ENCODE data around the gene DDHD1. TPM values are rescaled to one million over a fixed set of nuclear protein-coding genes. Genes with fewer than 3 reads are reported as not detected.
"Not testable (repeated sequence)": the region's sequence is repeated elsewhere in the genome, so short reads cannot be mapped to it uniquely, and the experiment has no call there.

The DDHD1 gene
- total RNA-seq, 2 donors from 2014 or later, result 31.8 to 46.0 TPM

GRCh38 chr14:53180272-53181221, 27.4 kb upstream of the DDHD1 start:
- ATAC-seq (ENCODE audit: insufficient number of reproducible peaks, low FRiP score, low read depth), result no peak
- H3K4me3 ChIP-seq, result no peak overlapping the region
- H3K4me1 ChIP-seq (ENCODE audit: control insufficient read depth in 1 of 2, low read depth in 2 of 2), result no peaks in the 10 kb centered on the region
- no peaks in the 10 kb centered on the region for H3K36me3 ChIP-seq
- DNase-seq (ENCODE audit: low spot score), result no peak
- no peaks in the 10 kb centered on the region for H3K9me3 ChIP-seq
- TF ChIP-seq, protein P1, sequence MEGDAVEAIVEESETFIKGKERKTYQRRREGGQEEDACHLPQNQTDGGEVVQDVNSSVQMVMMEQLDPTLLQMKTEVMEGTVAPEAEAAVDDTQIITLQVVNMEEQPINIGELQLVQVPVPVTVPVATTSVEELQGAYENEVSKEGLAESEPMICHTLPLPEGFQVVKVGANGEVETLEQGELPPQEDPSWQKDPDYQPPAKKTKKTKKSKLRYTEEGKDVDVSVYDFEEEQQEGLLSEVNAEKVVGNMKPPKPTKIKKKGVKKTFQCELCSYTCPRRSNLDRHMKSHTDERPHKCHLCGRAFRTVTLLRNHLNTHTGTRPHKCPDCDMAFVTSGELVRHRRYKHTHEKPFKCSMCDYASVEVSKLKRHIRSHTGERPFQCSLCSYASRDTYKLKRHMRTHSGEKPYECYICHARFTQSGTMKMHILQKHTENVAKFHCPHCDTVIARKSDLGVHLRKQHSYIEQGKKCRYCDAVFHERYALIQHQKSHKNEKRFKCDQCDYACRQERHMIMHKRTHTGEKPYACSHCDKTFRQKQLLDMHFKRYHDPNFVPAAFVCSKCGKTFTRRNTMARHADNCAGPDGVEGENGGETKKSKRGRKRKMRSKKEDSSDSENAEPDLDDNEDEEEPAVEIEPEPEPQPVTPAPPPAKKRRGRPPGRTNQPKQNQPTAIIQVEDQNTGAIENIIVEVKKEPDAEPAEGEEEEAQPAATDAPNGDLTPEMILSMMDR (IDR thresholded peaks at IDR 0.05), result peak; percentile 6
- H3K27ac ChIP-seq, result no peak overlapping the region
- no peaks in the 10 kb centered on the region for H3K27me3 ChIP-seq (replicated peaks; ENCODE audit: insufficient read depth)

DNA sequence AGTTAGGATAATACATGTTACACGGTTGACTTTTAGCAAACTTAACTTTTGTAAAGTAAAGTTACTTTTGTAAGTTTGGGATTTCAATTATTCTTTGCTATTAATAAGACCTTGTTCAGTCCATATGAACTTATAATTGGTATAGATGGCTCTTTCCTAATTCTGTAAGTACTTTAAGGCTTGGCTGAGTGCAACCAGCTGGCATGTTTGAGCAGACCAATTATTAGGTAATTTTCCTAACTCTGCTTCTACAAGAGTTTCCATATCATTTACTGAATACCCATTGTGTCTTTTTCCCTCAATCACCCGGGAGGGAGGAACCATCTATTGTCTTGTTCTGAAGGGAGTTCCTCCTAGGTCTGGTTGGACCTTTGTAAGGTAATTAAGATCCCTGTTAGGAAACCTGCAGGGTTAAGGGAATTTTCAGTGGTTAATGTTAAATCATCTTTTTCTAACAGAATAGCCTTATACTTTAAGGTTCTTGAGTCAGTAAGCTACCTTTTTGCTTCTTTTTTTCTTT, 26.4 kb upstream of the DDHD1 start:
- not testable (repeated sequence) for H3K36me3 ChIP-seq; H3K27me3 ChIP-seq (replicated peaks; ENCODE audit: insufficient read depth); H3K9me3 ChIP-seq; H3K4me3 ChIP-seq; ATAC-seq (ENCODE audit: insufficient number of reproducible peaks, low FRiP score, low read depth); DNase-seq (ENCODE audit: low spot score); H3K27ac ChIP-seq; H3K4me1 ChIP-seq (ENCODE audit: control insufficient read depth in 1 of 2, low read depth in 2 of 2)

GRCh38 chr14:53175375-53175774, 22.3 kb upstream of the DDHD1 start:
- H3K9me3 ChIP-seq, result no peaks in the 10 kb centered on the region
- H3K27me3 ChIP-seq (replicated peaks; ENCODE audit: insufficient read depth), result no peaks in the 10 kb centered on the region
- no peak overlapping the region for H3K4me3 ChIP-seq
- ATAC-seq (ENCODE audit: insufficient number of reproducible peaks, low FRiP score, low read depth) (no peak), DNase-seq (ENCODE audit: low spot score) (no peak)
- H3K27ac ChIP-seq, result no peak overlapping the region
- H3K36me3 ChIP-seq, result no peaks in the 10 kb centered on the region
- TF ChIP-seq, protein P1 (IDR thresholded peaks at IDR 0.05), result no peak
- no peaks in the 10 kb centered on the region for H3K4me1 ChIP-seq (ENCODE audit: control insufficient read depth in 1 of 2, low read depth in 2 of 2)

DNA sequence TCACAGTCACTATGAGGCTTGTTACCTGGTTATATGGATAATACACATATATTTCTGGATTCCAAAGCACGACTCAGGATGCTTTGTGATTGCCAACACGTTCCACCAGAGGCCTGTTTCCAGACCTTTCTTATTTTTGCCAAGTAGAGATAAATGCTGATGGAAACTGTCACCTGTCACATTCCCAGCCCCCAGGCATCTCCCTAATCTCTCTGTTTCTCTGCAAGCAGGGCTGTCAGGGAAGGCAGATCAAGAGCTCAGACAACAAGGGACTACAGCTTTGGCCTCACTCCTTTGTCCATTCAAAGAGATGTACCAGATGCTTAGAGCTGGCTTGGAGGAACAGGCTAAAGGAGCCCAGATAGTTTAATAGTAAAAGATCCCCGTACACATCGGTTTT, 21.8 kb upstream of the DDHD1 start:
- Histone ChIP-seq H3K9me3 (no peaks in the 10 kb centered on the region), H3K4me3 (no peak overlapping the region), H3K4me1 (ENCODE audit: control insufficient read depth in 1 of 2, low read depth in 2 of 2) (no peaks in the 10 kb centered on the region), H3K36me3 (no peaks in the 10 kb centered on the region), H3K27me3 (replicated peaks; ENCODE audit: insufficient read depth) (no peaks in the 10 kb centered on the region), H3K27ac (no peak overlapping the region)
- TF ChIP-seq, protein P1 (IDR thresholded peaks at IDR 0.05), result no peak
- DNase-seq (ENCODE audit: low spot score), result no peak
- ATAC-seq (ENCODE audit: insufficient number of reproducible peaks, low FRiP score, low read depth), result no peak

GRCh38 chr14:53168786-53169185, 15.7 kb upstream of the DDHD1 start:
- no peaks in the 10 kb centered on the region for H3K4me1 ChIP-seq (ENCODE audit: control insufficient read depth in 1 of 2, low read depth in 2 of 2)
- H3K36me3 ChIP-seq, result no peaks in the 10 kb centered on the region
- no peaks in the 10 kb centered on the region for H3K9me3 ChIP-seq
- ATAC-seq (ENCODE audit: insufficient number of reproducible peaks, low FRiP score, low read depth), result no peak
- H3K27me3 ChIP-seq (replicated peaks; ENCODE audit: insufficient read depth), result no peaks in the 10 kb centered on the region
- TF ChIP-seq, protein P1 (IDR thresholded peaks at IDR 0.05), result no peak
- H3K4me3 ChIP-seq, result no peak overlapping the region
- no peak overlapping the region for H3K27ac ChIP-seq
- no peak for DNase-seq (ENCODE audit: low spot score)
